HEK293T (cell line): ENCODE data around the gene CEACAM19.
"Not testable (repeated sequence)": the region's sequence is repeated elsewhere in the genome, so short reads cannot be mapped to it uniquely, and the experiment has no call there.

Experiments
- CTCF ChIA-PET: fragments of 350-600 bp; formaldehyde crosslinking; extraction: SDS; loops from one replicate; lab custom pipeline; 2021; ENCODE audit warnings: antibody characterized with exemption, inconsistent platforms; lab: Yijun Ruan, JAX
- POLR2A ChIA-PET: fragments of 350-600 bp; formaldehyde crosslinking; extraction: SDS; loops from one replicate; lab custom pipeline; 2020; ENCODE audit warnings: antibody characterized with exemption, inconsistent platforms; lab: Yijun Ruan, JAX
- DNase-seq: peaks from one replicate; pipeline ENCODE4 v3.0.0; 2012; ENCODE audit warnings: mixed read lengths; ENCODE audit errors: extremely low spot score
- ARNT ChIP-seq: fragments of 450-650 bp; IDR thresholded peaks from 2 replicates; pipeline ENCODE4 v1.6.1; 2017; ENCODE audit warnings: mild to moderate bottlenecking
- BHLHE40 ChIP-seq: fragments of 450-650 bp; IDR thresholded peaks from 2 replicates; pipeline ENCODE4 v1.6.1; 2016; ENCODE audit warnings: mild to moderate bottlenecking, moderate library complexity, borderline replicate concordance
- CTBP1 ChIP-seq: fragments of 450-650 bp; IDR thresholded peaks from 2 replicates; pipeline ENCODE4 v1.6.1; 2016; ENCODE audit warnings: borderline replicate concordance
- ELF4 ChIP-seq: fragments of 450-650 bp; IDR thresholded peaks from 2 replicates; pipeline ENCODE4 v1.6.1; 2017; ENCODE audit warnings: antibody characterized with exemption
- FOXA1 ChIP-seq: fragments of 450-650 bp; IDR thresholded peaks from 2 replicates; pipeline ENCODE4 v1.6.1; 2016; ENCODE audit warnings: mild to moderate bottlenecking
- FOXK2 ChIP-seq: fragments of 450-650 bp; IDR thresholded peaks from 2 replicates; pipeline ENCODE4 v1.6.1; 2016; ENCODE audit warnings: mild to moderate bottlenecking
- FOXM1 ChIP-seq: fragments of 450-650 bp; IDR thresholded peaks from 2 replicates; pipeline ENCODE4 v1.6.1; 2017; ENCODE audit warnings: mild to moderate bottlenecking, borderline replicate concordance
- HDGF ChIP-seq: fragments of 450-650 bp; IDR thresholded peaks from 2 replicates; pipeline ENCODE4 v1.6.1; 2017; ENCODE audit warnings: antibody characterized with exemption, borderline replicate concordance
- L3MBTL2 ChIP-seq: fragments of 450-650 bp; conservative IDR thresholded peaks from 2 replicates; pipeline ENCODE4 v1.6.1; 2016; ENCODE audit warnings: mild to moderate bottlenecking
- LEF1 ChIP-seq: fragments of 450-650 bp; IDR thresholded peaks from 2 replicates; pipeline ENCODE4 v1.6.1; 2017; ENCODE audit warnings: mild to moderate bottlenecking, borderline replicate concordance
- NFRKB ChIP-seq: fragments of 450-650 bp; IDR thresholded peaks from 2 replicates; pipeline ENCODE4 v1.6.1; 2016; ENCODE audit warnings: mild to moderate bottlenecking, moderate library complexity
- SP1 ChIP-seq: fragments of 450-650 bp; IDR thresholded peaks from 2 replicates; pipeline ENCODE4 v1.6.1; 2017
- SUZ12 ChIP-seq: fragments of 450-650 bp; IDR thresholded peaks from 2 replicates; pipeline ENCODE4 v1.6.1; 2016; ENCODE audit warnings: mild to moderate bottlenecking
- TARDBP ChIP-seq: fragments of 450-650 bp; IDR thresholded peaks from 2 replicates; pipeline ENCODE4 v1.6.1; 2016
- ZNF384 ChIP-seq: fragments of 450-650 bp; IDR thresholded peaks from 2 replicates; pipeline ENCODE4 v1.6.1; 2016
- TF ChIP-seq, protein P1 (sequence below): fragments of 450-650 bp; IDR thresholded peaks from 2 replicates; pipeline ENCODE4 v1.6.1; 2016

Gene CEACAM19

DNA sequence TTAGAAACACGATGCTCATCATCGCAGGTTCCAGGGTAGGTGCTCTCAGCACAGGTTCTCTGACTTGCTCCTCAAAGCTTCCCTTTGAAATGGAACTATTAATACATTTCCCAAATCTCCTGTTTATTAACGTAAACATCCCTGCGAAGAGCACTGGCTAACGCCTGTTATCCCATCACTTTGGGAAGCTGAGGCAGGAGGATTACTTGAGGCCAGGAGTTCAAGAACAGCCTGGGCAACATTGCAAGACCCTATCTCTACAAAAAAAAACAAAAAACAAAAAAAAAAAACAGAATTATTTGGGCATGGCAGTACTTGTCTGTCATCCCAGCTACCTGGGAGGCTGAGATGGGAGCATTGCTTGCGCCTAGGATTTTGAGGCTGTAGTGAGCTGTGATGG lies 46.3 kb downstream of the CEACAM19 start:
- ChIA-PET CTCF (interaction anchor here (0.9 kb wide), 1 partner anchor 40 kb away, joined by 3 read pairs; no protein-coding TSS in a partner anchor), POLR2A (no interaction called here)
- DNase-seq, result no peak
- TF ChIP-seq FOXK2, result no peak
- no peak for TF ChIP-seq SP1
- TF ChIP-seq HDGF, result no peak
- TF ChIP-seq SUZ12, result no peak
- TF ChIP-seq, protein P1, sequence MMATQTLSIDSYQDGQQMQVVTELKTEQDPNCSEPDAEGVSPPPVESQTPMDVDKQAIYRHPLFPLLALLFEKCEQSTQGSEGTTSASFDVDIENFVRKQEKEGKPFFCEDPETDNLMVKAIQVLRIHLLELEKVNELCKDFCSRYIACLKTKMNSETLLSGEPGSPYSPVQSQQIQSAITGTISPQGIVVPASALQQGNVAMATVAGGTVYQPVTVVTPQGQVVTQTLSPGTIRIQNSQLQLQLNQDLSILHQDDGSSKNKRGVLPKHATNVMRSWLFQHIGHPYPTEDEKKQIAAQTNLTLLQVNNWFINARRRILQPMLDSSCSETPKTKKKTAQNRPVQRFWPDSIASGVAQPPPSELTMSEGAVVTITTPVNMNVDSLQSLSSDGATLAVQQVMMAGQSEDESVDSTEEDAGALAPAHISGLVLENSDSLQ, result no peak
- TF ChIP-seq NFRKB, result no peak
- TF ChIP-seq TARDBP, result no peak
- TF ChIP-seq FOXA1, result no peak
- no peak; the same call in 1 of the 2 replicates for TF ChIP-seq ZNF384
- no peak for TF ChIP-seq FOXM1
- TF ChIP-seq LEF1, result no peak
- TF ChIP-seq CTBP1, result no peak
- no peak for TF ChIP-seq ARNT
- no peak for TF ChIP-seq L3MBTL2
- no peak for TF ChIP-seq BHLHE40
- no peak for TF ChIP-seq ELF4

DNA sequence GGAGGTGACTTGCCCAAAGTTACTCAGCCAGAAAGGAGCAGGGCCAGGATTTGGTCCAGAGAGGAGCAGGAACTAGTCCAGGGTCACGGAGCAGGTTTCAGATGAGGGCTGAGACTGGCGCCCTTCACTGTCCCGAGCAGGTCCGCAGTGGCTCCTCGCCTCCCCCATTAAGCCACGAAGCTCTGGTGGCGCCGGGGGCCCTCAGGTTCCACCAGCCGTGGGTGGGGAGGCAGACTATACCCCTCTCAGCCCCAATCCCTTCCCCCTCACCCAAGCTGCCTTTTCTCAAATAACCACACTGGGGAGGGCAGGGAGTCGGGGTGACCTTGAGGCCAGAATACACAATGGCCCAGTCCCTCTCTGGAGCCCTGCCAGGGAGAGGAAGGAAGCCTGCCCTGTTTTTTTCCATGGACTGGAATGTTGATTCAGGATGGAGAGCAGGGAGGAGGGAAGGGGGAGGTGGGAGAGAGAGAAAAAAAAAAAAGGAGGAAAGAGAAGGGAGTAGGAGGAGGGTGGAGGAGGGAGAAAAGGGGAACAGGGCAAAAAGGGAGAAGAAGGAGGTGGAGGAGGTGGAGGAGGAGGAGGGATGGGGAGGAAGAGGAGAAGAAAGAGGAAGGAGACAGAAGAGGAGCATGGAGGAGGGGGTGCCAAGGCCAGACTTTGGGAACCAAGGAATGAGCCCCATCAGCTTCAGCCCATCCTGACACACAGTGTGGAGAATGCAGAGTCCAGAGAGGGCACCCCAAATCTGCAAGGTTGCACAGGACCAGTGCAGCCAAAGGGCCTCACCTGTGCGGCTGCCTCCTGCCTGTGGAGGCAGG lies 47.4 kb downstream of the CEACAM19 start:
- no peak for DNase-seq
- TF ChIP-seq ZNF384 (0 out of 2 replicates have a peak, but pooled peaks have one; percentile 29), HDGF (no peak), LEF1 (no peak)
- CTCF ChIA-PET, result interaction anchor here (0.9 to 1.5 kb wide), 2 partner anchors 39 to 52 kb away, joined by 3 to 5 read pairs; no protein-coding TSS in a partner anchor
- POLR2A ChIA-PET, result no interaction called here

DNA sequence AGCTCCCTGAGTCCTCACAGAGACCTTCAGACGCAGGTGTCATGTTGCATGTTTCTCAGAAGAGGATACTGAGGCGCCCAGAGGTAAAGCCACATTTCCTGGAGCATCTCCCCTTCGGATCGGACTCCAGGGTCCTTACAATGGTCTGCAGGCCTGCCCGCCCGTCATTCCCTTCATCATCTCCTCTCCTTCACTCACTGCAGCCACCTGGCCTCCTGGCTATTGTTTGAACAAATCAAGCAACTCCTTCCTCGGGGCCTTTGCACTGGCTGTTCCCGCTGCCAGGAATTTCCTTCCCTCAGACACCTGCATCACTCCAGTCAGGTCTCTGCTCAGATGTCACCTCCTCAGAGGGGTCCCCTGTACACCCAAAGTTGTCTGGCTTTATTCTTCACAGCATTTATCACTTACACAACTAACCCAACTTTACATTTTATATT lies 48.0 kb downstream of the CEACAM19 start:
- POLR2A ChIA-PET, result no interaction called here
- TF ChIP-seq FOXK2, result no peak
- TF ChIP-seq, protein P1, result no peak
- no peak for TF ChIP-seq ZNF384
- TF ChIP-seq FOXM1, result no peak
- TF ChIP-seq ARNT, result no peak
- TF ChIP-seq LEF1, result no peak
- TF ChIP-seq TARDBP, result no peak
- TF ChIP-seq L3MBTL2, result no peak
- no peak for TF ChIP-seq HDGF
- no peak for TF ChIP-seq SP1
- TF ChIP-seq NFRKB, result no peak
- TF ChIP-seq ELF4, result no peak
- no peak for TF ChIP-seq BHLHE40
- no peak for TF ChIP-seq FOXA1
- no peak for TF ChIP-seq SUZ12

DNA sequence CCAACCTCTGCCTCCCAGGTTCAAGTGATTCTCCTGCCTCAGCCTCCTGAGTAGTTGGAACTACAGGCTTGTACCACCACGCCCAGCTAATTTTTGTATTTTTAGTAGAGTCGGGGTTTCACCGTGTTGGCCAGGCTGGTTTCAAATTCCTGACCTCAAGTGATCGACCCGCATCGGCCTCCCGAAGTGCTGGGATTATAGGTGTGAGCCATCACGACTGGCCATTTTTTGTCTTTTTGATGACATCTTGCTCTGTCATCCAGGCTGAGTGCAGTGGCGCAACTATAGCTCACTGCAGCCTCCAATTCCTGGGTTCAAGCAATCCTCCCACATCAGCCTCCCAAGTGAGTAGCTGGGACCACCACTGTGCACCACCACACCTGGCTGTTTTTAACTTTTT lies 49.1 kb downstream of the CEACAM19 start:
- POLR2A ChIA-PET, DNase-seq: not testable (repeated sequence)
- CTCF ChIA-PET, result interaction anchor here (0.7 to 1.1 kb wide), 2 partner anchors 31 to 67 kb away, joined by 3 to 4 read pairs; no protein-coding TSS in a partner anchor

More for the DNA sequence above, 48.0 kb downstream of the CEACAM19 start:
- CTCF ChIA-PET, result interaction anchor here (1.5 kb wide), 1 partner anchor 51 kb away, joined by 5 read pairs; no protein-coding TSS in a partner anchor
- DNase-seq, result no peak

DNA sequence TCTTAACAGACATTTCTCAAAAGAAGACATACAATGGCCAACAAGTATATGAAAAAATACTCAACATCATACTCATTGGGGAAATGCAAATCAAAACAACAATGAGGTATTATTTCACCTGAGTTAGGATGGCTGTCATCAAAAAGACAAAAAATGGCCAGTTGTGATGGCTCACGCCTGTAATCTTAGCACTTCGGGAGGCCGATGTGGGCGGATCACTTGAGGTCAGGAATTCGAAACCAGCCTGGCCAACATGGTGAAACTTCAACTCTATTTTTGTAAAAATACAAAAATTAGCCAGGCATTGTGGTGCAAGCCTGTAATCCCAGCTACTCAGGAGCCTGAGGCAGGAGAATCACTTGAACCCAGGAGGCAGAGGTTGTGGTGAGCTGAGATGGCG lies 49.7 kb downstream of the CEACAM19 start:
- ChIA-PET POLR2A (no interaction called here), CTCF (interaction anchor here (0.6 to 2.3 kb wide), 4 partner anchors 32 to 144 kb away, joined by 3 to 14 read pairs (median 4); no protein-coding TSS in a partner anchor)
- no peak for DNase-seq
- TF ChIP-seq SUZ12, result no peak
- TF ChIP-seq ARNT, result no peak
- TF ChIP-seq, protein P1, result no peak
- no peak for TF ChIP-seq CTBP1

DNA sequence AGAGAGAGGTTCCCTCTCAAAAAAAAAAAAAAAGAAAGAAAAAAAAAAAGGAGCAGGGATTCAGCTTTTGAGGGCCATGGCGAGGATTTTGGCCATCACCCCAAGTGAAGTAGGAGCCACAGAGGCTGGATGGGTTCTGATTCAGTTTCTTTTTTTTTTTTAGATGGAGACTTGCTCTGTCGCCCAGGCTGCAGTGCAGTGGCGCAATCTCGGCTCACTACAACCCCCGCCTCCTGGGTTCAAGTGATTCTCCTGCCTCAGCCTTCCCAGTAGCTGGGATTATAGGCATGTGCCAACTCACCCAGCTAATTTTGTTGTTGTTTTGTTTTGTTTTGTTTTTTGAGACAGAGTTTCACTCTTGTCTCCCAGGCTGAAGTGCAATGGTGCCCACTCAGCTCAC lies 50.1 kb downstream of the CEACAM19 start:
- CTCF ChIA-PET, result interaction anchor here (0.5 to 2.3 kb wide), 6 partner anchors 9 to 322 kb away, joined by 3 to 14 read pairs (median 4); no protein-coding TSS in a partner anchor
- DNase-seq, POLR2A ChIA-PET: not testable (repeated sequence)
